HG02852 (cell line): ENCODE measurements around the gene ZNF564.
"Not testable (repeated sequence)": the region's sequence is repeated elsewhere in the genome, so short reads cannot be mapped to it uniquely, and the experiment has no call there.

Source experiments
- ATAC-seq: cut with Tn5 transposase; IDR thresholded peaks from one replicate; pipeline ENCODE4 v1.9.1; 2021; ENCODE audit warnings: mild to moderate bottlenecking, moderate library complexity; ENCODE audit not compliant: unreplicated experiment

The ZNF564 gene

GRCh38 chr19:12551060-12551832, at the start of gene ZNF564:
TSS of gene ZNF564 (minus strand) at chr19:12551482. CDS start at chr19:12551332, 150 bp downstream.
- peak; percentile 93 for ATAC-seq

GRCh38 chr19:12597594-12597993, 46.3 kb upstream of the ZNF564 start:
- ATAC-seq: no peak

GRCh38 chr19:12596927-12597548, 45.8 kb upstream of the ZNF564 start:
- no peak for ATAC-seq

DNA sequence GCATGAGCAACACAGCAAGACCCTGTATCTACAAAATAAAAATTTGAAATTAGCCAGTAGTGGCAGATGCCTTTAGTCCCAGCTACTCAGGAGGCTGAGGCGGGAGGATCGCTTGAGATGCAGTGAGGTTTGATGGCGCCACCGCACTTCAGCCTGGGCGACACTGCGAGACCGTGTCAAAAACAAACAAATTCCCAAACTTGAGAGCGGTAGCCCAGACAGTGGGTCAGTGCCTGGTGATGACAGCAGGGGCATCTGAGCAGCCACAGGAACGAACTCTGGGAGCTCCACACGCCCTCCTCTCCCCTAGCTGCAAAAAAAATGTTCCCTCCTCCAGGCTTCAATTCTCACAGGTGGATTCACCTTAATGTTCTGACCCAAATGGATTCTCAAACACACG, 45.2 kb upstream of the ZNF564 start:
- no peak for ATAC-seq

GRCh38 chr19:12581100-12581499, 29.8 kb upstream of the ZNF564 start:
- no peak for ATAC-seq

DNA sequence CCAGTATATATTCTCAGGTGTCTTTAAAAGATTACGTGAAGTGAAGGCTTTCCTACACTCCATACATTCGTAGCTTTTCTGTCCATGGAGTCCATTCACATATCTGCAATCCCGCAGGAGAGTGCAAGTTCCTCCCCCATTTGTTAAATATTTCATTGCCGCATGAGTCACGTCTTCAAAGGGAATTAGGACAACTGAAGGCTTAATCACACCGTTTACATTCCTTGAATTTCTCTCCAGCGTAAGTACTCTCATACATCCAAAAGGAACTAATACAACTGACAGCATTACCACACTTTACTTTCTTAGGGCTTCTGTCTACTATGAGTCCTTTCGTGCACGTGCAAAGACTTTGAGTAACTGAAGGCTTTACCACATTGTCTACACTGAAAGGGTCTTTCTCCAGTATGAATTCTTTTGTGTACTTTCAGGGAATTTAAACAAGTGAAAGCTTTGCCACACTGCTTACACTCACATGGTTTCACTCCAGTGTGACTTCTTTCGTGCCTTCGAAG, 29.0 kb upstream of the ZNF564 start:
- no peak for ATAC-seq

GRCh38 chr19:12578641-12579040, 27.4 kb upstream of the ZNF564 start:
- no peak for ATAC-seq

GRCh38 chr19:12574036-12574435, 22.8 kb upstream of the ZNF564 start:
- no peak for ATAC-seq

GRCh38 chr19:12567951-12568350, 16.7 kb upstream of the ZNF564 start:
- ATAC-seq: no peak

DNA sequence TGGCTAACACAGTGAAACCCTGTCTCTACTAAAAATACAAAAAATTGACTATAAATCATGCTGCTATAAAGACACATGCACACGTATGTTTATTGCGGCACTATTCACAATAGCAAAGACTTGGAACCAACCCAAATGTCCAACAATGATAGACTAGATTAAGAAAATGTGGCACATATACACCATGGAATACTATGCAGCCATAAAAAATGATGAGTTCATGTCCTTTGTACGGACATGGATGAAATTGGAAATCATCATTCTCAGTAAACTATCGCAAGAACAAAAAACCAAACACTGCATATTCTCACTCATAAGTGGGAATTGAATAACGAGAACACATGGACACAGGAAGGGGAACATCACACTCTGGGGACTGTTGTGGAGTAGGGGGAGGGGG, 15.1 kb upstream of the ZNF564 start:
- ATAC-seq: not testable (repeated sequence)

- ATAC-seq: no peak
These were observed 12.9 kb upstream of the ZNF564 start for GRCh38 chr19:12564016-12564664.

GRCh38 chr19:12555456-12555930, 4.2 kb upstream of the ZNF564 start:
- ATAC-seq: no peak

DNA sequence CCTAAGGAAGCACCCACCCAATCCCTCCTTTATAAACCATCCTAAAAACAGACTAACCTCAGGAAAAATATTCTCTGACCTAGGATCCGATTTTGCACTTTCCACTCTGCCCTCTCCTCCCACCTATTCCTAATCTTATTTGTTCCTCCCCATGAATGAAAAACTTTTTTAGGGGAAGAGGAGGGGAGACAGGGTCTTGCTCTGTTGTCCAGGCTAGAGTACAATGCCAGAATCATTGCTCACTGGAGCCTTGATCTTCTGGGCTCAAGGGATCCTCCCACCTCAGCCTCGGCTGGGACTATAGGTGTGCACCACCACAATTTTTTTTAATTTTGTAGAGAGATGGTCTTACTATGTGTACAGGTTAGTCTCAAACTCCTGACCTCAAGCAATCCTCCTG, 4.4 kb downstream of the ZNF564 start:
- ATAC-seq: no peak

DNA sequence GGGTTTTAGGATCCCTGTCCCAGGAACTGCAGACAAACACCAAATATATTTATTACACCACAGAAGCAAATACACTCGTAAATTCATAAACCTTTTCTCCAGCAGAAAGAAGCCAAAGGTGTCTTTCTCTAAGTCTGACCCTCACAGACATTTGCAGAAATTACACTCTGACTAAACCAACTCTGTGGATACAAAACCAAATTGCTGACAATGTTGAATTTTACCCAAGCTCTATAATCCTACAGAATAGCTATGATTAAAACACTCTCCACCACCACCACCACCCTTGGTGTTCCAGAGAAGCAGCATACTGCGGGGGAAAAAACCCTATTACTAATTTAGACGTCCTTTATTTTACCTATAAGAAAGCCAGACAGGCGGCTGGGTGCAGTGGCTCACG, 5.2 kb downstream of the ZNF564 start:
- ATAC-seq: no peak

- no peak for ATAC-seq
These were observed 6.0 kb downstream of the ZNF564 start for GRCh38 chr19:12545267-12545666.

GRCh38 chr19:12544401-12544876, 6.8 kb downstream of the ZNF564 start:
- no peak for ATAC-seq

DNA sequence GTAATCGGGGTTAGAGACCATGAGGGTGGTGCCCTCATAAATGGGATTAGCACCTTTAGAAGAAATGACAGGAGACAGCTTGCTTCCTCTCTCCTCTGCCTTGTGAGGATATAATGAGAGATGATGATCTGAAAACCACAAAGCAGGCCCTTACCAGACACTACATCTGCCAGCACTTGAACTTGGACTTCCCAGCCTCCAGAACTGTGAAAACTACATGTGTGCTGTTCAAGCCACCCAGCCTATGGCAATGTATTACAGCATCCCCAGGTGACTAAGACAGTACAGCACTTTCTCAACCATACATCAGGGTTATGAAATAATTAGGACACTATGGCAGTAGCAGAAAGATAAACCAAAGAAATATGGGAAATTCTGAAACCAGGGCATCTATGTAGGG, 7.4 kb downstream of the ZNF564 start:
- ATAC-seq: no peak

GRCh38 chr19:12527034-12527836, 24.0 kb downstream of the ZNF564 start:
- ATAC-seq: no peak

DNA sequence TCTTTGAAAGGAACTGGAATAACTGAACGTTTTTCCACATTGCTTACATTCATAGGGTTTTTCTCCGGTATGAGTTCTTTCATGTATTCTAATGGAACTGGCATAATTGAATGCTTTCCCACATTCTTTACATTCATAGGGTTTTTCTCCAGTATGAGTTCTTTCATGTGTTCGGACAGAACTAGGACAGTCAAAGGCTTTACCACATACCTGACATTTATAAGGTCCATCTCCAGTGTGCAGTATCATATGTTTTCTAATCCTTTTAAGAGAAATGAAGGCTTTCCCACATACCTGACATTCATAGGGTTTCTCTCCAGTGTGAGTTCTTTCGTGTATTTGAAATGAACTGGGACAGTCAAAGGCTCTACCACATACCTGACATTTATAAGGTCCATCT, 24.7 kb downstream of the ZNF564 start:
- ATAC-seq: no peak

DNA sequence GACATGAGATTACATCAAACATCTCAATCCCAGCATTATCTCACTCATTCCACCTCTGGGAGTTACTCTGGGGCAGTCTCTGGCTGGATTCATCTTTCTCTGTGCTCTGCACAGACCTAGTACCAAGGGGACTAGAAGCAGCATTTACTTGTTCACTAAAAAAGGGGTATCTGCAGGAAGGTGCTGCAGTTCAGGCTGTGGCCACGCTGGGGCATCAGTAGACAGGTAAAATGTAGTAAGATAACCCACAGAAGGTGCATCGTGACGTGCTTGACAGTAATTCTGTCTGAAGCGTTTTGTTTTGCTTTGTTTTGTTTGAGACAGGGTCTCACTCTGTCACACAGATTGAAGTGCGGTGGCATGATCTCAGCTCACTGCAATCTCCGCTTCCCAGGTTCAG, 29.3 kb downstream of the ZNF564 start:
- no peak for ATAC-seq
